Adipose tissue (tissue), 3 donors: ENCODE data around the gene PLA2G4D. TPM values are rescaled to one million over a fixed set of nuclear protein-coding genes. Genes with fewer than 3 reads are reported as not detected.

Source experiments
- H3K27ac ChIP-seq: one replicate; pipeline ENCODE4 v1.5.1; 2013; ENCODE audit warnings: low read depth, low read length
- WGBS, 3 donors: extraction: QIAGEN DNeasy Blood & Tissue Kit; methylation state at CpG; one replicate each; pipeline ENCODE4 v1.1.7; 2013; 5-methylcytosine and 5-hydroxymethylcytosine counted together
- polyA plus RNA-seq, 3 donors: library from polyadenylated mRNA; stranded (reverse); fragments of 200-250 nt; gene quantifications; one replicate each; pipeline ENCODE4 v1.2.3, GENCODE V29; 2013
- donor health status: healthy with polysubstance abuse.
- donor health status: Bipolar disorder and iron deficiency.
- donor health status: healthy.

Gene PLA2G4D
- polyA plus RNA-seq, 3 donors = 0.34 TPM; not detected in 2

DNA sequence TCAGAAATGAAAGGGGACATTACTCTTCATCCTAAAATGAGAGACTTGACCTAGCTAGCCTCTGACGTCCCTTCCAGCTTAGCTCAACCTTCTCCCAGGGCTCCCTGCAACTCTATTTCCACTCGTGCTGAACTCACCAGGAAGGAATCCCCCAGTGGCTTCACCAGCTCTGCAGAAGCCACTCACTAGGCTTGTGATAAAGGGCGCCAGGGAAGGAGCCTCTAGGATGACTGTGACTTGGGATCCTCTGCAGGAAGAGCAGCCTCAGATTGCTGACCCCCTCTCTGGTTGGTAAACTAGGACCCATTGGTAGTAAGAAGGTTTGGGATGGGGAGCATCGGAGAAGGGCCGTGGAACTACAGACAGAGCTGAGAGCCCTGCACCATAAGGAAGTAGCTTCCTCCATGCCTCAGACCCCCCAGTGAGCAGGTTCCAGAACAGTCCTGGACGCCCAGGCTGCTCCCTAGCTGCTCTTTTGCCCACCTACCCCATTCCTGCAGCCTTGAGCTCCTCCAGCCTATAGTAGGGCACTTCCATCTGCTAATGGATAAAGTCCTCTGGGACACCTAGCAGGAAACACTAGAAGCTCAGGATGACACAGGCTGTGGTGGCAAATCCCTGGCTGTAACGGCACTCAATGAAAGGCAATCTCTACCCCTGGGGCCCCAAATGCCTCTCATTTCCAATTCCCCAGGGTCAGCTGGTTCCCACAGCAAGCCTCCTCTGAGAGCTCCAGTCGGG is 36.1 kb upstream of the PLA2G4D start:
- no peak overlapping the region for H3K27ac ChIP-seq
- WGBS, 3 donors = 70 to 75% (median 72%) methylated on average over 8 of the region's 8 CpGs

DNA sequence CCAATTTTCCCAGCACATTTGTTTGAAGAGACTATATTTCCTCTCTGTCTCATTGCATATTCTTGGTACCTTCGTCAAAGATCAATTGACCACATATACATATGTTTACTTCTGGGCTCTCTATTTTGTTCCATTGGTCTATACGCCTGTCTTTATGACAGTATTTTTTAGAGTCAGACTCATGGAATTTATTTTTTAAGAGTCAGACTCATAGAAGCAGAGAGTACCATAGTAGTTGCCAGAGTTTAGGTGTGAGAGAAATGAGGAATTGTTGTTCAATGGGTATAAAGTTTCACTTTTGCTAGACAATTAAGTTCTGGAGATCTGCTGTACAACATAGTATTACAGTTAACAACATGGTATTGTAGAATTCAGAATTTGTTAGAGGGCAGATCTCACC is 35.0 kb upstream of the PLA2G4D start:
- H3K27ac ChIP-seq = no peak overlapping the region
- WGBS, 3 donors = 85 to 88% (median 86%) methylated on average over 2 of the region's 2 CpGs

DNA sequence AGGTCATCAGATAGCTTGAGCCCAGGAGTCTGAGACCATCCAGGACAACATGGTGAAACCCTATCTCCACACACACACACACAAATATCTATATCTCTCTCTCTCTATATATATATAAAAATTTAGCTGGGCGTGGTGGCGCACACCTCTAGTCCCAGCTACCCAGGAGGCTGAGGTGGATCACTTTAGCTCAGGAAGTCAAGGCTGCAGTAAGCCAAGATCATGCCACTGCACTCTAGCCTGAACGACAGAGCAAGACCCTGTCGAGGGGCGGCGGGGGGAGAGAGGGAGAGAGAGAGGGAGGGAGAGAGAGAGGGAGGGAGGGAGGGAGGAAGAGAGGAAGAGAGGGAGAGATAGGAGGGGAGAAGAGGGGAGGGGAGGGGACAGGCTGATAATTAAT is 34.1 kb upstream of the PLA2G4D start:
- WGBS, 3 donors = 56 to 81% (median 81%) methylated on average over 6 of the region's 6 CpGs
- no peak overlapping the region for H3K27ac ChIP-seq

DNA sequence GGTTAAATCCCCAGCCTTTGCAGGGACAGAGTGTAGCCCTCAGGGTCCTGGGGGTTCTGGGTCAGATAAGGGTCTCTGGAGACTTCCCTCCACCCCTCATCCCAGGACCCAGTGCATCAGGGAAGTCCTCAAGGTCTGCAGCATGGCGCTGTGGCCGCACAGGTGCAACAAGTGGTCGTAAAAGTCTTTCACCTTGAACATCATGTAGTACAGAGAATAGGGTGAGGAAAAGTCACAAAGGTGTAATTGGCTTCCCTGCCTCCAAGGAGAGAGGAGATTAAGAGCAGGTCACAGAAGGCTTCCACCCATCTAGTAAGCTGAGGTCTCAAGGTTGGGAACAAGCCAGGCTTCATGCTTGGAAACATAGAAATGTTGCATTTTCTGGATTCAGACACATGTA is 29.2 kb upstream of the PLA2G4D start:
- no peak overlapping the region for H3K27ac ChIP-seq

DNA sequence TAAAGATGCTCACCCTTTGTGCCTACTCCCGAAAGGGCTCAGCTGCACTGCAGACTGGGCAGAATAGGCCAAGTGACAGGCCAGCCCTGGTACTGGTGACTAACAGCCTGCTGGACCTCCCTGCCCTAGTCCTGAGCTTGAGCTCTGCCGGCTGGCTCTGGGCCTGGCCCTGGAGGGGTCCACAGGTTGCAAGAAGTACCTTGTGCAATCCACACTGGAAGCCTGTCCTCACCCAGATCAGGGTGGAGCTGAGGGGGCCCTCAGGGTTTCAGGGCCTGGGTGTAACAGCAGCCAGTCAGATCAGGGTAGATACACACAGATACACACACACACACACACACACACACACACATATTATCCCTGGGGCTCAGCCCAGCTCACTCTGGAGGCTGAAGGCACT is 27.3 kb upstream of the PLA2G4D start:
- 25 to 43% (median 38%) methylated on average over 2 of the region's 2 CpGs for WGBS, 3 donors
- no peak overlapping the region for H3K27ac ChIP-seq

More for the DNA sequence above, 29.2 kb upstream of the PLA2G4D start:
- WGBS, 3 donors = 91 to 97% (median 95%) methylated on average over 3 of the region's 3 CpGs

DNA sequence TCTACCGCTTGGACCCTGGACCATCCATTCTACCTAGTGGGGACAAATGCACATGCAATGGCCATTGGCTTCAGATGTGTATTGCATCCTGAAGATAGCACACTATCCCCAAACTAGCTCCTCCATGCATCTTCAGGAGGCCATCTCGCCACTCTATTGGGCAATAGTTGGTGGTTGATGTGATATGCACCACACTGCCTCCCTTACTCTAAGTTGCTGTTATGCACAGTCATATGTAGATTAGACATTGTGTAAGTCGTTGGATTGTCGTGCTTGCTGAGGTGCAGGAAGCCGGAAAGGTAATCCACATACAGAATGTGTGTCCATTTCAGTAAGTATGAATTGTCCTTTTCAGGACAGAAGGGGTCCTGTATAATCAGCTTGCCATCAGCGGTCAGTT is 26.7 kb upstream of the PLA2G4D start:
- WGBS, 3 donors = 62 to 91% (median 71%) methylated on average over 6 of the region's 6 CpGs
- no peak overlapping the region for H3K27ac ChIP-seq

DNA sequence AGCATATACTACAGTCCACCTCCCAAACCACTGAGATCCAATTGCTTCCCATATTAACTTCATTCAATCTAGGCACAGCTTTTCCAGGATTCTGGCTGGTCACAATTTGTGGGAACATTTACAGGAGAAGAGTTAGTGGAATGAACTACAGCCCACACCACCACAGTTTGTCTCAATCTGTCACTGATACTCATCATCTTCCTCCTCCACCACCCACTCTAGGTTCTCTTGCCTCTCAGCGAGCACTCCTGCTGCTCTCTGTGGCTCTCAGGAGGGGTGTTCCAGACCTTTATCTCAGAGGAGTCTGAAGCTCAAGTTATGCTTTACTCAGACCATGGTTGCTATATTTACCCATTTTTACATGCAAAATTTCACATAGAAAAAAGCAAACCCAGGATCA is 25.9 kb upstream of the PLA2G4D start:
- no peak overlapping the region for H3K27ac ChIP-seq
- WGBS, 3 donors = 85 to 88% (median 87%) methylated on average over 1 of the region's 1 CpG

DNA sequence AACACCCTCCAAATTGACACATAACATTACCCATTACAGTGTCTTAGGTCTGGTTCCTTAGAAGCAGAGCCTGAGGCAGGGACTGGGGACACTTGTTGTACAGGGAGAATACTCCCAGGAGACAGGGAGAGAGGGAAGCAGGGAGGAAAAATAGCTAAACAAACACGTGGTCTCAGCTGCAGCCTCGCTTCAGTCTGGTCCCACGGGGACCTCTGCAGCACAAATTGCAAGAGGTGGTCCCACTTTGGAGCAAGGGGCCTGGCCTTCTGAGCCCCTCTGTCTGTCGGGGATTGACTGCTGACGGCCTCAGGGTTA is 25.0 kb upstream of the PLA2G4D start:
- whole genome bisulfite sequencing, 3 donors = 52 to 61% (median 55%) methylated on average over 5 of the region's 5 CpGs
- no peak overlapping the region for H3K27ac ChIP-seq

DNA sequence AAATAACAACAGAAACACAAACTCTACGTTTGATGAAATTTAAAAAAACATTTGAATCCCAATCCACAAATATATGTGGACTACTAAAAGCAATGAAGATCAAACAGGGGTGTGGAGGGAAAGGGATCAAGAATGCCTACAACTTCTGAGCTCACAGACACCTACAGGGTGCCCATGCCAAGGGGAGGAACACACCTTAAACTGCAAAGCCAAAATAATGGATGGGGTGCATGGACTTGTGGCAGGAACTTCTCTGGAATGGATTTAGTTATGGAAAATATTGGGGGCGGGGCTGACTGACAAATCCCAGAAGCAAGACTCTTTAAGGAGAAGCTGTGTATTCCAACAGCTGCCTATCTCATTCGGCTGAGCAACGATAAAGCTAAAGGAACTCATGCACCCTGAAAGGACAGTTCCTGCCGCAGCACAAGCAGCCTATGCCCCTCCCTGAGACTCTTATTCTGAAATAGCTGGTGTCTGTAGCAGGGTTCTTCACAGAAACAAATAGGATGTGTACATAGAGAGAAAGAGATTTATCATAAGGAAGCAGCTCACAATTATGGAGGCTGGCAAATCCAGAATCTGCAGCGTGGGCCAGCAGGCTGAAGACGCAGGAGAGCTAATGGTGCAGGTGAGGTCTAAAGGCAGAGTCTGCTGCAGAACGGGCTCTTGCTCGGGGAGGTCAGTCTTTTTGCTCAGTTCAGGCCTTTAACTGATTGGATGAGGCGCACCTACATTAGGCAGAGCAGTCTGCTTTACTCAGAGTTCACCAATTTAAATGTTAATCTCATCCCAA is 24.5 kb upstream of the PLA2G4D start:
- H3K27ac ChIP-seq = no peak overlapping the region
- whole genome bisulfite sequencing, 3 donors = 24 to 30% (median 25%) methylated on average over 10 of the region's 10 CpGs

DNA sequence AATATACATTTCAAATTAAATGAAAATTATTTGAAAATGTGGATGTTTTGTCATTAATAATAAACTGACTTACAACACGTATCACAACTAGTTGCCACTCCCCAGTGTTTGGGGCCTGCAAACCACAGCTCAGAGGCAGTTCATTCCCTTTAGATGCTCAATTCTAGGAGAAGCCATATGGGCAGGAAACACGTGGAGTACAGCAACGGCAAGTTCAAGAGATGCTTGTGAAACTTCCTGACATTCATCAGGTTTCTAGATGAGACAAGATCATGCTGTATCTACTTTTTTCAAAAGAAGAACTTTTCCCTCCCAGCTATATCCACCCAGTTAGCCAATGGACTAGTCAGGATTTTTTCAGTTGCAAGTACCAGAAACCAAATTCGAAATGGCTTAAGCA is 17.6 kb upstream of the PLA2G4D start:
- WGBS, 3 donors = 32 to 83% (median 46%) methylated on average over 4 of the region's 4 CpGs
- H3K27ac ChIP-seq = no peak overlapping the region

DNA sequence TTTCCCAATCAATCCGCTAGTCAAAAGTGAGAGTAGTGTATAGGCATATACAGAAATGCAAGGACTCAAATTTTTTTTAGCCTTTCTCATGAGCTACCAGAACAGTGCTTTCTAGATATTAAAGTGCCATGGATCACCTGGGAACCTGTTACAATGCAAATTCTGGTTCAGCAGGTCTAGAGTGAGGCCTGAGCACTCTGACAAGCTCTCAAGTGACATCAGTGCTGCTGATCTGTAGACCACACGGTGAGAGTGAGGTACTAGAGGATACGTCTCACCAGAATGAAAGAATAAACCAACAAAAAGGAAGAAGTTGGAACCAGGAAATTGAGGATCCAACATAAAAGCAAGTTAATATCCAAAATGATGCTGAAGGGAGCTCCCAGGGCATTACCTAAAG is 16.0 kb upstream of the PLA2G4D start:
- WGBS, 3 donors = 59 to 80% (median 71%) methylated on average over 3 of the region's 3 CpGs
- H3K27ac ChIP-seq = no peak overlapping the region

DNA sequence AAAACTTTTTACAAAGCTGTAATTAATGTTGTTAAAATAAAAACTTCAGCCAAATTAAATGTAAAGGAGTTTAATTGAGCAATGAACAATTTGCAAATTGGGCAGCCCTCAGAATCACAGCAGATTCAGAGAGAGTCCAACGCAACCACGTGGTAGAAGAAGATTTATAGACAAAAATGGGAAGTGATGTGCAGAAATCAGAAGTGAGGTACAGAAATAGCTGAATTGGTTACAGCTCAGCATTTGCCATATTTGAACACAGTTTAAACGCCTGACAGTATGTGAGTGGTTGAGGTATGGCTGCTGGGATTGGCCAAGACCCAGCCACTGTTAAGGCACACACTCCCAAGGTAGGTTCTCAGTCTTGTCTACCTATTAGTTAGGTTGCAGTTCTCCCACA is 14.4 kb upstream of the PLA2G4D start:
- H3K27ac ChIP-seq = no peak overlapping the region
- WGBS, 3 donors = 45 to 91% (median 63%) methylated on average over 3 of the region's 3 CpGs

DNA sequence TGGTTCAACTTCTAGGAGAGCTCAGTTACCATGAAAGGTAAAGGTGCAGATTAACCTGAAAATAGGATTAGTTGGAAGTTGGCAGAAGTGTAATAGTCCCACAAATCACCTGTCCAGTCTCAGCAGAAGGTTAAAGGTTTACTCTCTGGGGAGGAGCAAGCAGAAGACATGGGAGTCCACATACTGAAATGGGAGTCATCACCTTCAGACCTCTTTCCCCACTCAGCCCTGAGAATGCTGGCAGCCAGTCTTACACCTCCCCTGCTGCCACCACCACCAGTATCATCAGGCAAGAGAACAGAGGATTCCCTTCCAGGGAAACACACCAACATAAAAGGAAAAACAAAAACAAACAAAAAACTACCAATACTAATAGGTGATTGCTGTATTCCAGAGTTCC is 13.8 kb upstream of the PLA2G4D start:
- H3K27ac ChIP-seq = no peak overlapping the region

DNA sequence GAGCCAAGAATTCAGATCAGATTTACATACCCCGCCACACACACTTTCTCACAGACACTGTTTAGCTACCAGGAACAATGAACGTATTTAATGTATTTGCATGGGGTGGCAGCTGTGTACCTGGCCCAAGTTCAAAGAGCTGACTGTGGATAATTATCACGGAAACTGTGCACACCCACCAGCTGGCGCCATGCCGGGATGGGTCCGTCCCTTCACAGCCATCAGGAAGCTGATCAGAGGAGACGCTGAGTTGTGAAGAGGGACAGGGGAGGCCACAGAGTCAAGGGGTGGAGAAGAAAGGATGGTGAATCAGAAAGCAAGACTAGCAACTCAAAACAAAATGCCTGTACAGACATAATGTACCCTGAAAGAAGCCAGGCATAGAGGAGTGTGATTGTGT is 13.1 kb upstream of the PLA2G4D start:
- no peak overlapping the region for H3K27ac ChIP-seq
- 10 to 51% (median 51%) methylated on average over 7 of the region's 7 CpGs for WGBS, 3 donors

DNA sequence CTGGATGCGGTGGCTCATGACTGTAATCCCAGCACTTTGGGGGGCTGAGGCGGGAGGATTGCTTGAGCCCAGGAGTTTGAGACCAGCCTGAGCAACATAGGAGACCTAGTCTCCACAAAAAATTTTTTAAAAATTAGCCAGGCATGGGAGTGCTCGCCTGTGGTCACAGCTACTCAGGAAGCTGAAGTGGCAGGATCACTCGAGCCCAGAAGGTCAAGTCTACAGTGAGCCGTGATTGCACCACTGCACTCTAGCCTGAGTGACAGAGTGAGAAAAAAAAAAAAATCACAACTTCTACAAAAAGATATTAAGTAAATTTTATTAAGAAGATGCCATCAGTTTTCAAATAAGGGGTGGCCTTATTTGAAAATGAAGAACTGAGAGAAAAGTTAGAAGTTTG is 11.9 kb upstream of the PLA2G4D start:
- H3K27ac ChIP-seq = no peak overlapping the region
- WGBS, 3 donors = 62 to 68% (median 65%) methylated on average over 5 of the region's 5 CpGs

DNA sequence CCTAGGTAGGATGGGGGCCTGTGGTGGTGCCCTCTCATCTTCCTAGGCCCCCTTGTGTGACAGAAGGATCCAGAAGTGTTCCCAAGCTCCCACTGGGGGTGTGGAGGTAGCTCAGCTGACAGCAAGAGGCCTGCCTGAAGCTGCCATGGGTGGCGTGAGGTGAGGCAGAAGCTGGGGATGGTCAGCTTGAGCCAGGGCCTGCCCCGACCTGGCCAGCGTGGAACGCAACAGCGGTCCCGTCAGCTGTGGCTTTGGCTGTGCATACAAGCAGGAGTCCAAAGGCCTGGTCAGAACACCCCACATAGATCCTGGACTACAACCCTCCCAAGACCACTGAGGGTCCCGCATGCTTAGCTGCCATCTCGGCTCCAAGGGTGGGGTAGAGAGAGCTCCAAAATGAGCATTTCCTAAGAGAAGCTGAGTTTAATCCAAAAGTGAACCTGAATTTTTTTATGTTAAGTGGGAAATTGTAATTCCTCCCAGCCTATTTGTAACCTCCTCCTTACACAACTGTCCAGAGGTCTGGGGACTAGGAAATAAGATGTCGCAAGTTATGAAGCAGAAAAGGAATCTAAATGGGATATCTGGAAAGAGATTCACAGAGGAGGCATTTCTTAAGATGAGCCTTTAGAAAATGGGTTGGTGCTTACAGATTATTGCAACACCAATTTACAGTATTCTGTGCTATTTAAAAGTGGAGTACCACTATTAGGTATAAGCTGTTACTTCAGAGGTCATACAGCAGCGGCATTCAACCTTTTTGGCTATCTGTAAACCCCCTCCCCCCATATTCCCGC is 9.9 kb upstream of the PLA2G4D start:
- no peak overlapping the region for H3K27ac ChIP-seq
- 80 to 93% (median 88%) methylated on average over 11 of the region's 11 CpGs for WGBS, 3 donors

DNA sequence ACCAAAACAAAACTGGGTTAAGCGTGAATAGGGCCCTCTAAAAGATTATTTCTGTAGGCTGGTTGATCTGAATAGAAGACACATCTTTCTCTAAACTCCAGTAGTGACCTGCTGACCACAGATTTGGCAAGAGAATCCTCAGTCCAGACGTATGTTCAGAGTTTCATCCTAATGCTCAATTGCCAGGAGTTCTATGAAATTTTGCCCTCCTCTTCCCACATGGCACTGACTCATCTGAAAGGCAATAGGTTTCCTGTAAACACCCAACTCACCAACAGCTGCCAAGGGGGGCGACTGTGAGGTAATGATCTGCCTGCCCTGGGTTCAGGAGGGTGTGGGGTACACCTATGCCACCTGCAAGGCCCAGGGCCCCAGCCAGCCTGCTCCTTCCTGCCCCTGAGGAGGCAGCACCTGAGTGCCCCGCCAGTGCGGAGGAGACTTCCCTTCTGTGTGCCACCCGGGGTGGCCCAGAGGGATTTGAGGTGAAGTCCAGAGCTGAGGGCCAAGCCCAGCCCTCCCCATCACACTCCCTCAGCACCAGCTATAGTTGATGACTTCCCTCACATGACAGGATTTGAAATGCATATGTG is 8.4 kb upstream of the PLA2G4D start:
- no peak overlapping the region for H3K27ac ChIP-seq
- 66 to 78% (median 70%) methylated on average over 6 of the region's 6 CpGs for WGBS, 3 donors

DNA sequence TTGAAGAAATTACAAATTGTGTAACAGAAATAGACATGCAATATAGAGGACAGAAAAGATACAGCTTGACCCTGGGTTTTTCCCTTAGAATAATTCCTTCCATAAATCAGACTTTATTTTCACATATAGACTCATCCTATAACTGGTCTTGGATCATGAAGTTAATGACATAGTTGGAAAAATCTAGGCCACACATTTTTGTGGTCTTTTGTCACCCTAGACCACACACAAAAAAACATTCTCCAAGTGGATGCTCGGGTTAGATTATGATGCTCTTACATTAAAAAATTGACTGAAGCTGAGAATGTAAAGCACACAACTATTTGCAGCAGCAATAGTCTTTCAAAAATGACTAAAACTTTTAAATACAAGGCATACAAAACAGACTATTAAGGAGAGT is 7.5 kb upstream of the PLA2G4D start:
- 69 to 83% (median 82%) methylated on average over 1 of the region's 1 CpG for WGBS, 3 donors
- no peak overlapping the region for H3K27ac ChIP-seq
